HL-60/S4 treated with retinoic acid at 250 ng/mL for 4 days and 3 days (cell line): ENCODE data around the gene LCLAT1.

Experiments
- in situ Hi-C: fragments of 300-500 bp; cut with MboI; formaldehyde crosslinking; loops from 2 replicates; pipeline ENCODE4 v1.7.0; 2022; ENCODE audit warnings: low sequenced_read_pairs

The LCLAT1 gene

DNA sequence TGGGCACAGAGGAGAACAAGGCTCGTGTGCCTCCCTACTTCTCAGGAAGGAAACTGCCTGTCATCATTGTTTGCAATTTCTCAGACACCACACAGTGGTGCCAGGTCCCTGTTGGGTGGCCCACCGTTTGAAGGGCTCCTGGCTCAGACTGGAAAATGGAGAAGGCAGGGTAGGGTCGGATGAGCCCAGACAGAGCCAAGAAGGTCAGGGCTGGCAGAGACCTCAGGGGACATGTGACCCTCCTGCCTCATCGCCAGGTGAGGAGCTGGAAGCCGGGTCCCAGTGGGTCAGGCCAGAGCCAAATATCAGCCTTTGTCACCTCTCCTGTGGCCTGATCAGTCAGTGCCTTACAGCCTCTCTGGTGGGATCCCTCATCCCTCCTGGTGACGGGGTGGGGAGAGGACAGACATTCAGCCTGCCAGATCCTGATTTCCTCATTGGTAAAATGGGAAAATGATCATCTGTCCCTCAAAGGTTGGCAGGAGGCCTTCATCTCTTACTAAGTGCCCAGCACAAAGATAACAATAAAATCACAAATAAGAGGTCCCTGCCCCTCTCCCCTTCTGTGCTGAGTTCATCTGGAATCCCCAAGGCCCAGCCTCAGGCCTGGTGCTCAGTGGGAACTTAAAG lies 242.6 kb downstream of the LCLAT1 start:
- in situ Hi-C loops: no loop called here

DNA sequence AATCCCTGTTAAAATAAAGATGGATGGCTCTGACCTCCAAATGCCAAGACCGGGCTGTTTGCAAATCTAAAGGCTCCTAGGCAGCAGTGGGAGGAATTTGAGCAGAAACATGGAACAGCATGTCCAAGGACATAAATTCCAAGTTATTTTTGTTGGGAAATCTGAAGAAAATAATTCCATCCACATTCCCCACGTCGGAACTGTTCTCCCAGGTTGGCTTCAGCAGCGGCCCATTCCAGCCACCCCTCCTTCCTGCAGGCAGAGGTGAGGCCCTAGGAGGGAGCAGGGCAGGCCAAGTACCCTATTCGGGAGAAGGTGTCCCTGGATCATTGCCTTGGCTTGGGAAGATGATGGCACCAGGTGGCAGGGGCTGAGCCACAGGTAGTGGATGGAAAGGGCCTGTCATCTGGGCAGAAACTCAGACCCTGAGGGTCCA lies 243.1 kb downstream of the LCLAT1 start:
- in situ Hi-C loops: no loop called here

DNA sequence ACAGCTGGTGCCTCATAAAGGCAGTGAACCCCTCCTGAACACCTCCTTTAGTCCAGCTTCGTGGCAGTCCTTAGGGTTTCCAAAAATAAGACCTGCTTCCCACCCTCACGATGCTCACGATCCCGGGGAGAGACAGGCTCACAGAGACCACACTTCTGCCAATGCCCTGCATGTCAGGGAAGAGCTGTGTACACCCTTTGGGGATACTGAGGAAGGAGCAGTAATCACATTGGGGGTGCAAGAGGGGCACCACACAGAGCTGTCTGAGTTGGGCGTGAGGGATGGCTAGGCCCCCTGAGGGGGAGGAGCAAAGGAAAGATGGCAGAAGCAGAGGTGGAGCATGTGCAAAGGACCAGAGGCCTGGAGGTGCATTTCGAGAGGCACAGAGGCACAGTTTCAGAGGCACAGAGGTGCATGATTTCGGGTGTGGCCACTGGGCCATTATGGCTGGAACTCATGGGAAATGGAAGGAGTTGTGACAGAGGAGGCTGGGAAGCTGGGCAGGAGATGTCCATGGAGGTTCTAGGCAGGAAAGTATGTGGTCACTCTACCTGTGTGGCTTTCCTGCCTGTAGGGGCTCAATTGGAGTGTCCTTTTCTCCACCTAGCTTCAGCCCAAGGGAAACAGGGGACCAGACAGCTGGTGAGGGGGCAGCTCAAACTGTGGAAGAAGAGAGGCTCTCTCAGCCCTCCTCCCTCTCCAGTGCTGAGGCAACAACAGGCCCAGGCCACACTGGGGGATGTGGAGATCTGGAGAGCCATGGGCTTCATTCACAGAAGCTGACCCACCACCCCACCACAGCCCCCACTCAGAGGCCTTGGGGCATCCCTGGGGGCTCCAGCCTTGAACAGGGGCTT lies 244.3 kb downstream of the LCLAT1 start:
- in situ Hi-C loops: no loop called here

DNA sequence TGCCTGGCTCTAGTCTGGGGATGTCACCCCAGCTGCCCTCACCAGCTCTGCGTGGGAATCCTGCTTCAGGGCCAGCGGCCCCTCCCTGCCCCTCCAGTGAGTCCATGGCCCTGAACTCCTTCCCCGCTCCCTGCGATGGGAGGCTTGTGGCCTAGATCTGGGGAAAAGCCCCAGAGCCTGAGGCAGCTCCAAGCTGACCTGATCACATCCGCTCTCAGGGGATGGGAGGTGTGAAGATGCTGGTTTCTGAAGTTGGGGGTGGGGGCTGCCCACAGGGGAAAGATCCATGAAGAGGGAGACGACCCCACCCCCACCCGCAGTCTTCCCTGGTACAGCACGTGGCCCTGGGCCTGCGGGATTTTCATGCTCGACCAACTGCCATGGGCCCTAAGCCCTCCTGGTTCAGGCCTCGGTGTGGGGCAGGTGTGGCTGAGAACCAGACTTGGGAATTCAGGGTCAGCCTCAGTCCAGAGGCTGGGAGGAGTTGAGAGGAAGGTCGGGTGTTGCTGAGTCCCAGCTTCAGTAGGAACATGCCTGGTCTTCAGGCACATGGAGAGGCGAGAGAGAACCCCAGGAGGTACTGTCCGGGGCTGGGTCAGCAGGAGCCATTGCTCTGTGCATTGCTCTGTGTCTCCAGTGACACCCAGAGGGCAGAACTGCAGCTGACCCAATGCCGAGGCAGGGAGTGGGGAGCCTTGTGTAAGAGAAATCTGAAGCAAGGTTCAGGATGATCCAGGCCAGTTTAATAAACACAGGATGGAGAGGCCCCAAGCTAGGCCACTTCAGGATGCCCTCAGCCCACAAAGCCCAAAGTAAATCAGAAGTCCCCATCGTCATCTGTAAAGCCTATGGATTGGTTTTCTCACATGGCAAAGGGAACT lies 245.1 kb downstream of the LCLAT1 start:
- in situ Hi-C loops: no loop called here

DNA sequence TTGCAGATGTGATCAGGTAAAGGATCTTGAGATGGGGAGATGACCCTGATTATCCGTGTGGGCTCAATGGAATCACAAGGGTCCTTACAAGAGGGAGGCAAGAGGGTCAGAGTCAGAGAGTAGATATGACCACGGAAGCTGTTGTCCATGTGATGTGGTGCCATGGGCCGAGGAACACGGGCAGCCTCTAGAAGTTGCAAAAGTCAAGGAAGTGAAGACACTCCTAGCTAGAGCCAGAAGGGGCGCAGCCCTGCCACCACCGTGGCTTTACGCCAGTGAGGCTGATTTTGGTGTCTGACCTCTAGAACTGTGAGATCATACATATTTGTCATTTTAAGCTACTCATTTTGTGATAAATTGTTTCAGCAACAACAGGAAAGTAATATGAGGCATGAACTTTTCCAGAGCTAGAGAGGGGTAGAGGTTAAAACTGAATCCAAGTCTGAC lies 245.8 kb downstream of the LCLAT1 start:
- in situ Hi-C loops: no loop called here
